ENCODE measurements around the gene POLD2.

The POLD2 gene

GRCh38 chr7:44152971-44153947, 29.9 kb upstream of the POLD2 start:
- no peak for DNase-seq (ENCODE audit: low read depth, low spot score)

DNA sequence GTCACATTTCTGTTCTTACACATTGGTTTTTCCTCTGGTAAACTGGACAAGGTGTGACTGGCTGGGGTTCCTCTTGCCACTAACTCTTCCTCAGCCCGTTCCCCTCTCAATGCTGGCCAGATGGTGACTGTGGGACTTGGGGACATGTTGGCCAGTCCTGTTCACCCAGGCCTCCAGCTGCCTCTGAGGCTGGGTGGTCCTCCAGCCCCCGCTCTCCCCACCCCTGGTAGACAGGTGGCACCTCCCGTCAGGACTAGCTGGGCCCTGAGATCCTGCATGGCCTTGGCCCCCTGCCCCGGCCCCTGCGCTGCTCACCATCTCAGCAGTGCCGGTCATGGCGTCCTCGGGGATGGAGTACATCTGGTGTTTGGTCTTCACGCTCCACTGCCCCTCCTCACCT, 28.6 kb upstream of the POLD2 start:
- no peak for DNase-seq (ENCODE audit: low read depth, low spot score)

- DNase-seq (ENCODE audit: low read depth, low spot score), result no peak
Observed at GRCh38 chr7:44150966-44151941, 27.9 kb upstream of the POLD2 start.

DNA sequence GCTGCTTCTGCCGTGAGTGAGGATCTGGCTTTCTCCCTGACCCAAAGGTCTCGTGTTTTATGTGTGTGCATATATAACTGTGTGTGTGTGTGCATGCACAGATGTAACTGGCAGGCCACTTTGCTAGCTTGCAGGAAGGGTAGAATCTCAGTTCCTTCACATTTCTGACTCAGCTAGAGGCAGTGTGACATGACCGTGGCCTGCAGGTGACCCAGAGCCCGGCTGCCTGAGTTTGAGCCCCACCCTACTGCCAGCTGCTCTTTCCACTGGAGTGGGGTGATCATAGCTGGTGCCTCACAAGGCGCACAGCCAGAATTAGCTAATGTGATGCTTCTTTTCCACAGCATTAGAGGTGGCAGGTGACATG, 27.1 kb upstream of the POLD2 start:
- DNase-seq (ENCODE audit: low read depth, low spot score), result no peak

- no peak for DNase-seq (ENCODE audit: low read depth, low spot score)
Observed at GRCh38 chr7:44149571-44150465, 26.5 kb upstream of the POLD2 start.

- no peak for DNase-seq (ENCODE audit: low read depth, low spot score)
Observed at GRCh38 chr7:44148961-44149536, 25.7 kb upstream of the POLD2 start.

DNA sequence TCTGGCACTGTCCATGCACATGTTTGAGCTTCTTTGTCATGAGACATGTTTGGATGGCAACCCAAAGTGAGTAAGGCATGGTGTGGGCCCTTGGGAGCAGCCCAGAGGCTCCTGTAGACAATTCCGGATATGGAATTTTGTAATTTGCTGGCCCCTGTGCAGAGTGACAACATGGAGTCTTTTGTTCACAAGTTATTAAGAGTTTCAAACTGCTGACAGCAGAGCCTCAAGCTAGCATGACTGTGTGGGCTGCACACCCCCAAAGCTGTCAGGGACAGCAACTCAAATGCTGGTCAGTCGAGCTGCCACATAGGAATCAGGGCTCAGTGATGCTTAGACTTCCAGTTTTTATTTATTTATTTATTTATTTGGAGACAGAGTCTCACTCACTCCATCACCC, 24.8 kb upstream of the POLD2 start:
- no peak for DNase-seq (ENCODE audit: low read depth, low spot score)

DNA sequence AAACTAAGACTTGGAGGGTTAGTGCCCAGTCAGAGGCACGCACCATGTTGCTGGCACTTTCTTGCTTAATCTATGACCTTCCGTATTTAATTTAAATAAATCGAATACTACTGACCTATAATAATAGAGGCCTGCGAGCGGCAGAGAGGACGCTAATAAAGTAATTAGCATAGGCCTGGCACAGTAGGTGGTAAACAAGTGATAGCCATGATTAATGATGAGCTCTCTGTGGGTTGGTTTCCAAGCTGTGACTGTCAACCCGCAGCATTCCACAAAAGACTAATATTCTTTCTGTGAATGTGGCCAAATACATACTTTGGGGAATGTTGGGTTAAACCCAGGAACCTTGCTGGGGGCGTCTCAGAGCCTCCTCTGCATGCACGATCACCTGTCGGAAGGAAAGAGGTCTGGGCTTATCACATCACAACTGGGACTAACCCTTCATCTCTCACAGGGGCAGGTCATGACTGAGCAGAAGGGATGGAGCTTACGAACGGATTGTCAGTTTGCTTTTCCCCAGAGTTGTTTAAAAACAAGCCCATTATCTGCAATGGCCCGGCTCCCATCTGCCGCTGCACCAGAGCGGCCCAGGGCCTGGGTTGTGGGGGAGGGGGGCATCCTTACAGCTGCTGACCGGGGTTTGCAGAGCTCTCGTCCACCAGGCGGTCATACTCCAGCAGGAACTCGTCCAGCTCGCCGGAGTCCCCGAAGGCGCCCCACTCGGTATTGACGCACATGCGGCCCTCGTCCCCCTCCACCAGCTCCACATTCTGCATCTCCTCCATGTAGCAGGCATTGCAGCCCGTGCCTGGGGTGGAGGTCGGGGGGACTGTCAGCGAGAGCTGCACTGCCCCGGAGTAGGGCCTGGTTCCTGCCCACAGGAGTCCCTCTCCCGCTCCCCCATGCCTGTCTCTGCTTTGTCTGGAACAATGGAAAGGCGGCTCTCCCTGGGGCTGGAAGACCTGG, 24.0 kb upstream of the POLD2 start:
- no peak for DNase-seq (ENCODE audit: low read depth, low spot score)

DNA sequence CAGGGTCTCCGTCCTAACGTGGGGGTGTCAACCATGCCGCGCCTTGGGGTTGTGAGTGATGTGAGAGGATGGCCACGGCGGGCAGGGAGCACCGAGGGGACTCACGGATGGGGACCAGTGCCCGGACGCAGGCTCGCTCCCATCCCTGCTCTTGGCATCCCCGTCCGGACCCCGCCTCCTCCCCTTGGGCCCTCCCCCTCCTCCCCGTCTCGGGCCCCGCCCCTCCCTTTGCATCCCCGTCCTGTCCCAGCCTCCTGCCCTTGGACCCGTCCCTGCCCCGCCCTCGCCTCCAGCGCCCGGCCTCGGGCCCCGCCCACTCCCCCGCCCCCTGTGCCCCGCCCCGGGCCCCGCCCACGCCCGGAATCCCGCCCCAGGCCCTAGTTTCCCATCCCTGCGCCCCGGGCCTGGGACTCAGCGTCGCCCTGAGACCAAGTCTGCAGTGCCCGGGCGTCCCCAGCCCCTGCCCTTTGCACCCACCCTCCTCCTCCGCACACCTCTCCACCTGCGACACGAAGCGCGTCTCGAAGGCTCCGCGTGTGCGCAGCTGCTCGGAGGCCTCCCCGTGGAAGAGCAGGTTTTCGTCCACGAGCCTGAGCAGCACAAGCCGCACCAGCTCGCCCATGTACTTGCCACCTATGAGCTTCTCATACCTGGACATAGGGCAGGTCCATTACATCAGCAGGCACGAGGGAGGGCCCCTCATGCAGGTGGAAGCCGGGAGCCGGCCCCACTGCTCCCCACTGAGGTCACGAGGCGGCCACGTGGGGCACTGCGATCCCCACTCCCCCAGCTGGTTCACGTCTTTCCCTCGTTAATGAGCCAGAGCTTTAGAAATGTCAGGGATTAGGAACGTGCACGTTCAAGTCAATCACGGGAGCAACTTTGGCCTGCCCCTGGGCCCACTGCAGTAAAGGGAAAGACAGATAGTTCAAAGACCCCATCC, 22.9 kb upstream of the POLD2 start:
- DNase-seq (ENCODE audit: low read depth, low spot score), result no peak

GRCh38 chr7:44145479-44145968, 22.2 kb upstream of the POLD2 start:
- DNase-seq (ENCODE audit: low read depth, low spot score), result no peak

DNA sequence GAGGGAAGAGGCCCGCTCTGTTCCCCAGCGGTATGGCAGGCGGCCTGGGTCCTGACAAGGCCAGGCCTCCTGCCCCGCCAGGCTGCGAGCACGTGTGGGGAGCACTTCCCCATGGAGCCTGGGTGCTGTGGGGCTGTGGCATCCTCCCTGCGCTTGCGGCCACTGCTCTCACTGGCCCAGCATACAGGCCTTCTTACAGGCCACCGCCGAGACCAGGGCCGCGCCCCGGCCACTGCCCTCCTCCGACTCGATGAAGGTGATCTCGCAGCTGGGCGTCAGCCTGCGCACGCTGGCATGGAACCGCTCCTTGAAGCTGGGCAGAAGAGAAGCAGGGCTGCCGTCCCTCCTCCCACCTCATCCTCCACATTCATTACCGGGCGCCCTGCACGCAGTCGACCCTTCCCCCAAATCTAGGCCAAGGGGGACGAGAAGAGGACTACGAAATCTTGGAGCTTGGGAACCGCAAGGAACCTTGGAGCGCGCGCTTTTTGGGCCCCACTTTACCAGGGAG, 21.7 kb upstream of the POLD2 start:
- DNase-seq (ENCODE audit: low read depth, low spot score), result no peak

GRCh38 chr7:44144426-44144967, 21.1 kb upstream of the POLD2 start:
- no peak for DNase-seq (ENCODE audit: low read depth, low spot score)

- no peak for DNase-seq (ENCODE audit: low read depth, low spot score)
Observed at GRCh38 chr7:44143646-44144250, 20.4 kb upstream of the POLD2 start.

DNA sequence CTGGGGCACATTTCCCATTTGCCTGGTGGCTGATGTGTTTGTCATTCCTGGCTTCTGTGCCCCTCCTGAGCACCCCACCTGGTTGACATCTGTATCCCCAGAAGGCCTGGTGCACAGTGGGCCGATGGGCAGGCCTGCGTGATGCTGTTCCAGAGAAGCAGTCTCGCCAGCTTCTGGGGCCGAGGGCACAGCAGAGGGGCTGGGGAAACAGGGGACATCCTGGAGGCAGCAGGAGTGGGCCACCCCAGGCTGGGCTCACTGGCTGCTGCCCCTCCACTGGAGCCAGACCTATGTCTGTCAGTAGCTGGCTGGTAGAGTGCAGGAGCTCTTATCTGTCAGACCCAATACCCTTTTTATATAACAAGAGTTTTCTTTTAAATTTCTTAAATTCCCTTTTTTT, 18.7 kb upstream of the POLD2 start:
- no peak for DNase-seq (ENCODE audit: low read depth, low spot score)

DNA sequence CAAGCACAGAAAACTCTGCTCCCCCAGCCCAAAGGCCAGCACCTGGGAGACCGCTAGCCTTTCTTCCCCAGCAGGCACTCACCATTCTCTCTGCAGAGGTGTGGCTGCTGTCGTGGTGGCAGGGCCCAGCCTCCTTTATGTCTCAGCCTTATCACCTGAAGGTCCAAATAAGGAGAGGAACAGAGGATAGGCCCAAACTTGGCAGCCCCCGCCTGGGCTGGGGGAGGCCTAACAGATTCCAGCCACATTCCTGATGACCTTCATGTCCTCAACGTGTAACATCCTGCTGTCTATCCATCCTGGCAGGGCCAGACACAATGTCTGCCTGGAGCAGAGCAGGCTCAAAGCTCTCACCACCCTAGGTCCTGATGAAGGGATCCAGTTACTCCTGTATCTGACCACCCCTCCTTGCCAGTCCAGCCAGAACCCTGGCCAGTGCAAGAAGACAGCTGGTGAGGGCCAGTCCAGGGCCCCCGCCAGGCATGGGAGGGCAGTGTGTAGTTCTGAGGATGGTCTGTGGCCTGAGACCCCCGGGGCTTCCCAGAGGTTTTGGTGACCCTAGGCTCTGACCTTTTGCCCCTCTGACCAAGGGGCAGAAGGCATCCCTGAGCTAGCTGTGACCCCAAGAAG, 18.0 kb upstream of the POLD2 start, which contains the start of gene MYL7:
TSS of gene MYL7 (minus strand) at position 112 of the 630 bp plus-strand sequence. CDS start at position 85, 27 bp downstream.
- DNase-seq (ENCODE audit: low read depth, low spot score), result no peak

DNA sequence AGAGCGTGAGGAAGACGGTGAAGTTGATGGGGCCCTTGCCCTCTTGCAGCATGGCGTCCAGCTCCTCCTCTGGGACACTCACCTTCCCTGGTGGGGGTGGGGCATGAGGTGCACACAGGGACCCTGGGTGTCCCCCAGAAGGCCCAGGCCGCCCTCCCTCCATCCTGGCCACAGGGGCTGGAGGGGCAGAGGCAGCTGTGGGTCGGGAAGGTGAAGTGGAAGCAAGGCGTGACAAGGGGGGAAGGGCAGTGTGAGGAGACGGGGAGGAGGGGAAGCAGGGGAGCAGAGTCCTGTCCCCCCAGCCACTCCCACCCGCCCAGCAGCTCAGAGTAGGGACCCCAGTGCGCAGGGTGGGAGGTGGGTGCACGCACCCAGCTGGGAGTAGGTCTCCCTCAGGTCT, 17.0 kb upstream of the POLD2 start:
- DNase-seq (ENCODE audit: low read depth, low spot score), result no peak

Measured in brain pericyte (primary cell).